Measurements from ENCODE around the gene PNMT. TPM values are rescaled to one million over a fixed set of nuclear protein-coding genes. Genes with fewer than 3 reads are reported as not detected.

Gene PNMT
- total RNA-seq, 6 experiments from 2014 or later, result 0.37 TPM; not detected in 4

- intact Hi-C loops (cut with DNase I), result no loop called here
- Histone ChIP-seq H3K36me3 (peaks cover 0 to 12% (median 3%) of the 10 kb centered on the region in 4 donors), H3K4me3 (no peak overlapping the region), H3K4me1 (peaks cover 0 to 5% (median 0%) of the 10 kb centered on the region in 4 donors), H3K9me3 (no peaks in the 10 kb centered on the region), H3K27ac (no peak overlapping the region), H3K27me3 (no peaks in the 10 kb centered on the region)
- no peak for ATAC-seq
- no peak for TF ChIP-seq POLR2A (IDR thresholded peaks at IDR 0.05)
- TF ChIP-seq CTCF (IDR thresholded peaks at IDR 0.05), result no peak
- WGBS (ENCODE audit: insufficient coverage, low coverage, low lambda C conversion rate, missing lambda C conversion rate), result 100% methylated on average over 2 of the region's 10 CpGs
- DNase-seq, result no peak
These were observed 43.6 kb downstream of the PNMT start for GRCh38 chr17:39711851-39712250.

- H3K4me1 ChIP-seq, result peaks cover 0 to 4% (median 0%) of the 10 kb centered on the region in 4 donors
- no peak overlapping the region for H3K4me3 ChIP-seq
- DNase-seq (no peak), ATAC-seq (no peak)
- H3K27me3 ChIP-seq, result no peaks in the 10 kb centered on the region
- intact Hi-C loops (cut with DNase I), result no loop called here
- no peaks in the 10 kb centered on the region for H3K9me3 ChIP-seq
- no peak overlapping the region for H3K27ac ChIP-seq
- WGBS (ENCODE audit: insufficient coverage, low coverage, low lambda C conversion rate, missing lambda C conversion rate), result 88% methylated on average over 1 of the region's 4 CpGs
- peaks cover 0 to 12% (median 0%) of the 10 kb centered on the region in 4 donors for H3K36me3 ChIP-seq
- TF ChIP-seq CTCF (IDR thresholded peaks at IDR 0.05), result no peak
These were observed 46.0 kb downstream of the PNMT start for GRCh38 chr17:39714234-39714633.

- H3K27ac ChIP-seq, result no peak overlapping the region
- intact Hi-C loops (cut with DNase I), result no loop called here
- no peak for TF ChIP-seq POLR2A (IDR thresholded peaks at IDR 0.05)
- no peak for TF ChIP-seq CTCF (IDR thresholded peaks at IDR 0.05)
- WGBS (ENCODE audit: insufficient coverage, low coverage, low lambda C conversion rate, missing lambda C conversion rate), result no CpG with 5 or more reads among the region's 18 CpGs
- H3K4me3 ChIP-seq, result no peak overlapping the region
- ATAC-seq, result peak in 1 of 4 donors; percentile 5
- H3K9me3 ChIP-seq, result no peaks in the 10 kb centered on the region
- H3K36me3 ChIP-seq, result peaks cover 0 to 12% (median 0%) of the 10 kb centered on the region in 4 donors
- peaks cover 0 to 4% (median 0%) of the 10 kb centered on the region in 4 donors for H3K4me1 ChIP-seq
- no peaks in the 10 kb centered on the region for H3K27me3 ChIP-seq
- no peak for DNase-seq
These were observed 47.3 kb downstream of the PNMT start for GRCh38 chr17:39715375-39716072.

GRCh38 chr17:39716073-39716818, 48.0 kb downstream of the PNMT start:
- H3K9me3 ChIP-seq, result no peaks in the 10 kb centered on the region
- TF ChIP-seq POLR2A (IDR thresholded peaks at IDR 0.05) (no peak), CTCF (IDR thresholded peaks at IDR 0.05) (no peak)
- WGBS (ENCODE audit: insufficient coverage, low coverage, low lambda C conversion rate, missing lambda C conversion rate), result 87% methylated on average over 5 of the region's 15 CpGs
- H3K27ac ChIP-seq, result peak overlapping the region in 2 of 3 donors; percentile 21 to 56
- peaks cover 0 to 4% (median 0%) of the 10 kb centered on the region in 4 donors for H3K4me1 ChIP-seq
- H3K27me3 ChIP-seq, result no peaks in the 10 kb centered on the region
- peaks cover 0 to 12% (median 0%) of the 10 kb centered on the region in 4 donors for H3K36me3 ChIP-seq
- peak in 3 of 4 donors; percentile 4 to 16 (median 5) for ATAC-seq
- H3K4me3 ChIP-seq, result no peak overlapping the region
- DNase-seq, result no peak
- intact Hi-C loops (cut with DNase I), result no loop called here

All from right lobe of liver (tissue), 6 donors.